Brain microvascular endothelial cell (primary cell): ENCODE results near the gene CLTA.

Experiments used
- DNase-seq: peaks from one replicate; pipeline ENCODE4 v3.0.0-alpha.2; 2020
- H3K27ac ChIP-seq: fragments of 250-450 bp; sonication (Bioruptor Pico); 2 replicates; pipeline ENCODE4 v1.5.1; 2020; ENCODE audit warnings: mild to moderate bottlenecking, moderate library complexity
- H3K27me3 ChIP-seq: fragments of 250-450 bp; sonication (Bioruptor Pico); replicated peaks from 2 replicates; pipeline ENCODE4 v1.5.1; 2020; ENCODE audit warnings: mild to moderate bottlenecking
- H3K36me3 ChIP-seq: fragments of 250-450 bp; sonication (Bioruptor Pico); replicated peaks from 2 replicates; pipeline ENCODE4 v1.5.1; 2020; ENCODE audit warnings: mild to moderate bottlenecking
- H3K4me3 ChIP-seq: 2 replicates; pipeline ENCODE4 v1.5.1; 2011; ENCODE audit warnings: low read depth, mild to moderate bottlenecking, control low read depth, low read length, moderate library complexity
- CTCF ChIP-seq: IDR thresholded peaks from 2 replicates; pipeline ENCODE4 v1.5.1; 2011; ENCODE audit warnings: low read depth, mild to moderate bottlenecking, moderate library complexity, low read length, control low read depth, inconsistent platforms; ENCODE audit errors: missing control alignments
- in situ Hi-C: cut with HindIII; loops from 2 replicates; pipeline ENCODE4 v1.10.0; 2017; ENCODE audit warnings: low sequenced_read_pairs, low pct_ligation_motif_present

Gene CLTA

DNA sequence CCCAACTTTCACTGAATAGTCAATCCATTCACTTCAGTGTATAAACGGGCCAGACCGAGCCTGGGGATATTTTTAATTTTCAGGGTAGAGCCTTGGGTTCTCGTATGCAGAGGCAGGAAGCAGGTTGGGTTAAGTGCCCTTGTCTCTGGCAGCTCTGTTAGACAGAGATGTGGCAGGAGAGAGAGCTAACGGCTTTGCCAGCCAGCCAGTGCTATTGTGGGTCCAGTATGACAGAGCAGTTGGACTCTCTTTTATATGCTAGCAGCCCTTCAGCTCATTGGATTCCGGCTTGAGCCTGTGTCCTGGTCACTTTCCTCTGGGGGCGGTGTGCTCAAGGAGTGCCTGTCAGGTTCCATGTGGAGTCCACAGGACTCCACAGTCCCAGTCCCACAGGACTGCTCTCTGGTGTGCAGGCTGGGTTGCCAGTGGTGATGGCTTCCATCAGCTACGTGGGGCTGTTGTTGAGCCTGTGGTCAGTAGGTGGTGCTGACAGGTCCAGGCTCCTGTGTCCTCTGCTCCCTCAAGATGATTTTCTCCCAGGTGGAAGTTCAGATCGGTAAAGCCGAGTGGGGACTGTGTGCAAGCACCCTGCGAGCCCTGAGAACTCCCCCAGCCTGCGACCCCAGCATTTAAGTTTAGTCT, 14.3 kb downstream of the CLTA start:
- in situ Hi-C loops: no loop called here
- H3K27ac ChIP-seq: no peak overlapping the region
- no peak overlapping the region for H3K4me3 ChIP-seq
- H3K36me3 ChIP-seq: peaks cover 90% of the 10 kb centered on the region
- peak; percentile 50 for TF ChIP-seq CTCF
- no peaks in the 10 kb centered on the region for H3K27me3 ChIP-seq
- peak; percentile 18 for DNase-seq

- in situ Hi-C loops: no loop called here
- Histone ChIP-seq H3K36me3 (peaks cover 92% of the 10 kb centered on the region), H3K4me3 (no peak overlapping the region), H3K27me3 (no peaks in the 10 kb centered on the region), H3K27ac (peak overlapping the region; percentile 71)
- TF ChIP-seq CTCF: no peak
- peak; percentile 46 for DNase-seq
These were observed 16.3 kb downstream of the CLTA start for GRCh38 chr9:36207016-36207415.

- peak overlapping the region; percentile 71 for H3K27ac ChIP-seq
- H3K36me3 ChIP-seq: peaks cover 91% of the 10 kb centered on the region
- DNase-seq: no peak
- in situ Hi-C loops: no loop called here
- H3K27me3 ChIP-seq: no peaks in the 10 kb centered on the region
- no peak overlapping the region for H3K4me3 ChIP-seq
- TF ChIP-seq CTCF: no peak
These were observed 16.9 kb downstream of the CLTA start for GRCh38 chr9:36207546-36208012.

GRCh38 chr9:36208521-36209253, 18.0 kb downstream of the CLTA start:
- in situ Hi-C loops: no loop called here
- DNase-seq: no peak
- peak overlapping the region; percentile 71 for H3K27ac ChIP-seq
- peaks cover 94% of the 10 kb centered on the region for H3K36me3 ChIP-seq
- no peaks in the 10 kb centered on the region for H3K27me3 ChIP-seq
- H3K4me3 ChIP-seq: no peak overlapping the region
- no peak for TF ChIP-seq CTCF

DNA sequence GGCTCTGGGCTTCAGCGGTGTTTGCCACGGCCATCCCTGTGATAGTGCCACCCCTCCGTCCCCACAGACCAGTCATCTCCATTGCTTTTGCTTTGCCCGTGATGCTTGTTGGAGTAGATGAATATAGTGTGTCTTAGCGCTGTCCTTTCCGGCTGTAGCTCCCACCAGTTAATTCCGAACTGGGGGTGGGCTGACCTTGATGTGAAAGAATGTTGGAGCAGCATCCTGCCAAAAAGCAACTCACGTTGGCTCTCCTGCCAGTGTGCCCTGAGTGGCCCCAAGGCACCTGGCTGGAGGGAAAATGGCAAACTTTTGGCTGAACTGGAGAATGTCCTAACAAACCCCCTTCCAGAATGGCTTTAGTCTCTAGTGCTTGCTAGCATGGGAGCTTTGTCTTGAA, 20.0 kb downstream of the CLTA start:
- in situ Hi-C loops: no loop called here
- DNase-seq: no peak
- H3K27ac ChIP-seq: no peak overlapping the region
- H3K27me3 ChIP-seq: no peaks in the 10 kb centered on the region
- H3K4me3 ChIP-seq: no peak overlapping the region
- TF ChIP-seq CTCF: no peak
- peaks cover 81% of the 10 kb centered on the region for H3K36me3 ChIP-seq

- Histone ChIP-seq H3K4me3 (no peak overlapping the region), H3K27me3 (no peaks in the 10 kb centered on the region), H3K27ac (no peak overlapping the region), H3K36me3 (peaks cover 74% of the 10 kb centered on the region)
- in situ Hi-C loops: no loop called here
- TF ChIP-seq CTCF: no peak
- no peak for DNase-seq
These were observed 20.8 kb downstream of the CLTA start for GRCh38 chr9:36211510-36211909.
